K562 (cell line): ENCODE measurements around the gene MAP3K14. TPM values are rescaled to one million over a fixed set of nuclear protein-coding genes. Genes with fewer than 3 reads are reported as not detected.

Experiments used
- ATAC-seq: fragments of 200-7000 bp; cut with Tn5 transposase; 3 replicates; pipeline ENCODE4 v1.9.1; 2020; ENCODE audit warnings: moderate library complexity
- BruUV-seq: library from RNA; stranded (reverse); fragments of 400-500 nt; replicated peaks from 2 replicates; lab custom pipeline; 2021; lab: Mats Ljungman, UMichigan
- CTCF ChIA-PET: fragments of 300-600 bp; formaldehyde crosslinking; extraction: SDS; loops from one replicate; lab custom pipeline; 2021; ENCODE audit warnings: low intra/inter-chr PET ratio; lab: Yijun Ruan, JAX
- POLR2A ChIA-PET: fragments of 300-600, 350-650 bp; sonication (Branson Sonifier 250); formaldehyde crosslinking; extraction: SDS; loops from one replicate; lab custom pipeline; 2021; ENCODE audit warnings: antibody characterized with exemption, inconsistent platforms; lab: Yijun Ruan, JAX
- DNase-seq, 4 experiments: peaks; one replicate each; pipeline versions ENCODE4 v3.0.0 to v3.0.0-alpha.2; 2011 to 2018; ENCODE audit warnings: low spot score in 3 of 4, mixed read lengths in 3 of 4; ENCODE audit errors: extremely low read depth in 1 of 4
- FAIRE-seq: peaks from 2 replicates; lab custom pipeline; 2011; peaks lifted over from hg19 to GRCh38; lab: Jason Lieb, UNC
- H2AFZ ChIP-seq: 2 replicates; pipeline ENCODE4 v1.6.0; 2011; ENCODE audit warnings: low read depth, low read length, control low read depth, inconsistent platforms
- H3K27ac ChIP-seq: fragments of 200-600 bp; 3 replicates; pipeline ENCODE4 v1.8.0; 2011; ENCODE audit warnings: low read depth, mild to moderate bottlenecking, control low read depth, inconsistent platforms, low read length, moderate library complexity, mixed read lengths; ENCODE audit errors: extremely low read depth
- H3K27me3 ChIP-seq, 2 experiments: fragments of 300-600 bp in 1 of 2; 2 replicates in 1 of 2; 3 replicates in 1 of 2; pipeline versions ENCODE4 v1.6.0 to v1.8.0; 2011; ENCODE audit warnings: inconsistent platforms in 2 of 2, low read length in 2 of 2, mild to moderate bottlenecking in 1 of 2, mixed read lengths in 1 of 2, moderate library complexity in 1 of 2; ENCODE audit not compliant: control insufficient read depth in 2 of 2, insufficient read depth in 2 of 2
- H3K36me3 ChIP-seq: fragments of 300-600 bp; 3 replicates; pipeline ENCODE4 v1.8.0; 2011; ENCODE audit warnings: mild to moderate bottlenecking, low read length, inconsistent platforms; ENCODE audit not compliant: control insufficient read depth, insufficient read depth
- H3K4me1 ChIP-seq, 2 experiments: fragments of 200-600 bp in 1 of 2; replicated peaks in 1 of 2; 2 replicates in 1 of 2; 3 replicates in 1 of 2; pipeline versions ENCODE4 v1.5.1 to v1.8.0; 2011; ENCODE audit warnings: inconsistent platforms in 2 of 2, low read length in 2 of 2, mild to moderate bottlenecking in 1 of 2, mixed read lengths in 1 of 2, moderate library complexity in 1 of 2; ENCODE audit not compliant: control insufficient read depth in 2 of 2, insufficient read depth in 2 of 2
- H3K4me2 ChIP-seq: 2 replicates; pipeline ENCODE4 v1.6.1; 2011; ENCODE audit warnings: low read length, control low read depth, inconsistent platforms, mixed read lengths; ENCODE audit not compliant: insufficient read depth
- H3K4me3 ChIP-seq: fragments of 200-600 bp; sonication (generic), shearing (Covaris generic); 2 replicates; pipeline ENCODE4 v1.5.1; 2016; ENCODE audit warnings: control low read depth, inconsistent platforms
- H3K79me2 ChIP-seq: fragments of 200-600 bp; 3 replicates; pipeline ENCODE4 v1.8.0; 2011; ENCODE audit warnings: low read length, inconsistent platforms; ENCODE audit not compliant: control insufficient read depth, insufficient read depth
- H3K9ac ChIP-seq, 2 experiments: 2 replicates each; pipeline versions ENCODE4 v1.6.0 to v1.6.1; 2011; ENCODE audit warnings: low read depth in 2 of 2, low read length in 2 of 2, control low read depth in 1 of 2, inconsistent platforms in 1 of 2, mild to moderate bottlenecking in 1 of 2, mixed read lengths in 1 of 2; ENCODE audit not compliant: insufficient read depth in 1 of 2
- H3K9me1 ChIP-seq: one replicate; pipeline ENCODE4 v1.6.0; 2011; ENCODE audit warnings: inconsistent platforms, mild to moderate bottlenecking, low read length, moderate library complexity; ENCODE audit not compliant: control insufficient read depth, insufficient read depth
- H3K9me3 ChIP-seq: replicated peaks from 2 replicates; pipeline ENCODE4 v1.5.1; 2011; ENCODE audit warnings: low read depth, low read length, inconsistent platforms; ENCODE audit not compliant: control insufficient read depth, insufficient read depth
- H4K20me1 ChIP-seq: replicated peaks from 2 replicates; pipeline ENCODE4 v1.6.1; 2011; ENCODE audit warnings: low read length, inconsistent platforms, mixed read lengths; ENCODE audit not compliant: control insufficient read depth, insufficient read depth
- C11orf30 ChIP-seq: fragments of 450-650 bp; IDR thresholded peaks from 2 replicates; pipeline ENCODE4 v1.6.1; 2016; ENCODE audit warnings: low read depth, mild to moderate bottlenecking
- CBX2 ChIP-seq: fragments of 200-600 bp; sonication (generic); IDR thresholded peaks from one replicate; pipeline ENCODE4 v1.6.1; 2012; ENCODE audit warnings: mild to moderate bottlenecking, low read length, inconsistent platforms; ENCODE audit not compliant: insufficient read depth, poor library complexity, severe bottlenecking
- NR1H2 ChIP-seq: sonication (generic); formaldehyde crosslinking; IDR thresholded peaks from 2 replicates; pipeline ENCODE4 v1.4.0; 2020; ENCODE audit warnings: mild to moderate bottlenecking, missing genetic modification reagents
- ZNF316 ChIP-seq: fragments of 450-650 bp; IDR thresholded peaks from 2 replicates; pipeline ENCODE4 v1.6.1; 2016
- ZNF41 ChIP-seq: fragments of 250-450 bp; sonication (Bioruptor Pico); conservative IDR thresholded peaks from 2 replicates; pipeline ENCODE4 v1.4.0; 2020; ENCODE audit warnings: mild to moderate bottlenecking
- WGBS: fragments of 100-300 bp; shearing (Covaris generic); methylation state at CpG from one replicate; pipeline ENCODE4 v1.1.6; 2016; ENCODE audit warnings: low coverage, mixed read lengths; ENCODE audit not compliant: insufficient coverage; ENCODE audit errors: missing lambda C conversion rate; 5-methylcytosine and 5-hydroxymethylcytosine counted together
- in situ Hi-C: fragments of 300-500 bp; cut with MboI; formaldehyde crosslinking; loops from 4 replicates; pipeline ENCODE4 v1.15.0; 2018; ENCODE audit warnings: inconsistent platforms, mixed read lengths
- intact Hi-C: fragments of 100-400 bp; cut with micrococcal nuclease; formaldehyde crosslinking; loops from 2 replicates; pipeline ENCODE4 v1.14.2; 2022
- polyA plus RNA-seq, 8 experiments: library from polyadenylated mRNA; depleted of rRNA in 4 of 8; stranded (reverse) in 5 of 8; unstranded in 3 of 8; fragments of >200 nt; fragmentation: Nextera tagmentation in 2 of 8; fragmentation: Illumina TruSeq in 1 of 8; extraction: Ambion mirVana in 2 of 8; extraction: Trizol in 1 of 8; gene quantifications; 2 replicates each; pipeline versions ENCODE4 v1.2.1 to v1.2.3, GENCODE V29; 2011 to 2014; ENCODE audit warnings: inconsistent platforms in 1 of 8, missing spikeins in 1 of 8
- total RNA-seq, 7 experiments: library from RNA; depleted of rRNA in 6 of 7; stranded (reverse); fragments of >200 nt in 6 of 7; fragmentation: Illumina TruSeq in 2 of 7; extraction: Trizol in 2 of 7; gene quantifications; 2 replicates each; pipeline versions ENCODE4 v1.2.1 to v1.2.3, GENCODE V29; 2011 to 2021; ENCODE audit warnings: low replicate concordance in 1 of 7
- TF ChIP-seq, protein P1 (sequence below): fragments of 250-450 bp; sonication (Bioruptor Pico); IDR thresholded peaks from 2 replicates; pipeline ENCODE4 v1.4.0; 2020
- TF ChIP-seq, protein P2 (sequence below), 3 experiments: fragments of 200-800 bp in 1 of 3; fragments of 250-450 bp in 1 of 3; fragments of 450-650 bp in 1 of 3; sonication (Bioruptor Pico) in 1 of 3; sonication (Bioruptor generic) in 1 of 3; formaldehyde crosslinking in 1 of 3; IDR thresholded peaks; 2 replicates each; pipeline versions ENCODE4 v1.6.1 to v1.8.0; 2016 to 2022; ENCODE audit warnings: mild to moderate bottlenecking in 2 of 3, missing genetic modification characterization in 2 of 3, missing compliant biosample characterization in 1 of 3, moderate library complexity in 1 of 3

MAP3K14 gene
- total and polyA plus RNA-seq, 9 of the 15 experiments (the other 6 are each of a cell fraction or from before 2014, with no cell fraction given) = 0.45 to 8.7 (median 3.2) TPM

DNA sequence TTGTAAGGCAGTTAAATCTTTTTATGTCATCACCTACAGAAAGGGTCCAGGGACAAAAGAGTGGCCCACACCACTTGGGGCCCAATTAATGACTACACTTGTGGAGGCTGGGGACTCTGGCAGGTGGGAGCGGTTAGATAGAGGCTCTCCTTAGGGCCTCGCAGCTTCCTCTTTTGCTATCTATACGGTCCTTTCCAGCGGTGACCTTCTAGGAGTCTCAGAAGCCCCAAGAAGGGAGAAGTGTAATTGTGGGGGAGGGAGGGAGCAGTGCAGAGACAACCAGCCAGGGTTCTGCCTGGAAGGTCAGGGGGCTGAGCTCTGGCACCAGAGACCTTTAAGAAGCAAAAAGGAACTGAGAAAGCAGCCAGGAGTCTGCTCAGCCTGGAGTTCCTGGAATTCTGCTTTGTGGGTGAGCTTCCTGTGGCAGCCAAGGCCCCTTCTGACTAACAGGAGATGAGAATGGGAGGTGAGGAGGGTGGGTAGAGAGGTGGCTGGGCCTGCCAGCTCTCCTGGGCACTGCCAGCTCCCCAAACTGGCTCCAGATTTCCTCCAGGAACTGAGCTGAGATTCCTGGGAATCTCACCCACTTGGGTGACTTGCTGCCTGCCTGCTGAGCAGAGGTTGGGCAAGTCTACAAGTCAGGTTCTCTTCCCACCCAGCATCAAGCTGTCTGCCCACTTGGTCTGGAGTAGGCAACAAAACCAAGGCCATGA lies 16.3 kb upstream of the MAP3K14 start (continued):
- TF ChIP-seq, protein P1, sequence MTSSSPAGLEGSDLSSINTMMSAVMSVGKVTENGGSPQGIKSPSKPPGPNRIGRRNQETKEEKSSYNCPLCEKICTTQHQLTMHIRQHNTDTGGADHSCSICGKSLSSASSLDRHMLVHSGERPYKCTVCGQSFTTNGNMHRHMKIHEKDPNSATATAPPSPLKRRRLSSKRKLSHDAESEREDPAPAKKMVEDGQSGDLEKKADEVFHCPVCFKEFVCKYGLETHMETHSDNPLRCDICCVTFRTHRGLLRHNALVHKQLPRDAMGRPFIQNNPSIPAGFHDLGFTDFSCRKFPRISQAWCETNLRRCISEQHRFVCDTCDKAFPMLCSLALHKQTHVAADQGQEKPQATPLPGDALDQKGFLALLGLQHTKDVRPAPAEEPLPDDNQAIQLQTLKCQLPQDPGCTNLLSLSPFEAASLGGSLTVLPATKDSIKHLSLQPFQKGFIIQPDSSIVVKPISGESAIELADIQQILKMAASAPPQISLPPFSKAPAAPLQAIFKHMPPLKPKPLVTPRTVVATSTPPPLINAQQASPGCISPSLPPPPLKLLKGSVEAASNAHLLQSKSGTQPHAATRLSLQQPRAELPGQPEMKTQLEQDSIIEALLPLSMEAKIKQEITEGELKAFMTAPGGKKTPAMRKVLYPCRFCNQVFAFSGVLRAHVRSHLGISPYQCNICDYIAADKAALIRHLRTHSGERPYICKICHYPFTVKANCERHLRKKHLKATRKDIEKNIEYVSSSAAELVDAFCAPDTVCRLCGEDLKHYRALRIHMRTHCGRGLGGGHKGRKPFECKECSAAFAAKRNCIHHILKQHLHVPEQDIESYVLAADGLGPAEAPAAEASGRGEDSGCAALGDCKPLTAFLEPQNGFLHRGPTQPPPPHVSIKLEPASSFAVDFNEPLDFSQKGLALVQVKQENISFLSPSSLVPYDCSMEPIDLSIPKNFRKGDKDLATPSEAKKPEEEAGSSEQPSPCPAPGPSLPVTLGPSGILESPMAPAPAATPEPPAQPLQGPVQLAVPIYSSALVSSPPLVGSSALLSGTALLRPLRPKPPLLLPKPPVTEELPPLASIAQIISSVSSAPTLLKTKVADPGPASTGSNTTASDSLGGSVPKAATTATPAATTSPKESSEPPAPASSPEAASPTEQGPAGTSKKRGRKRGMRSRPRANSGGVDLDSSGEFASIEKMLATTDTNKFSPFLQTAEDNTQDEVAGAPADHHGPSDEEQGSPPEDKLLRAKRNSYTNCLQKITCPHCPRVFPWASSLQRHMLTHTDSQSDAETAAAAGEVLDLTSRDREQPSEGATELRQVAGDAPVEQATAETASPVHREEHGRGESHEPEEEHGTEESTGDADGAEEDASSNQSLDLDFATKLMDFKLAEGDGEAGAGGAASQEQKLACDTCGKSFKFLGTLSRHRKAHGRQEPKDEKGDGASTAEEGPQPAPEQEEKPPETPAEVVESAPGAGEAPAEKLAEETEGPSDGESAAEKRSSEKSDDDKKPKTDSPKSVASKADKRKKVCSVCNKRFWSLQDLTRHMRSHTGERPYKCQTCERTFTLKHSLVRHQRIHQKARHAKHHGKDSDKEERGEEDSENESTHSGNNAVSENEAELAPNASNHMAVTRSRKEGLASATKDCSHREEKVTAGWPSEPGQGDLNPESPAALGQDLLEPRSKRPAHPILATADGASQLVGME (CRISPR knock-in tag) = no peak
- TF ChIP-seq ZNF41 (CRISPR knock-in tag) = 0 out of 2 replicates have a peak, but pooled peaks have one; percentile 32

DNA sequence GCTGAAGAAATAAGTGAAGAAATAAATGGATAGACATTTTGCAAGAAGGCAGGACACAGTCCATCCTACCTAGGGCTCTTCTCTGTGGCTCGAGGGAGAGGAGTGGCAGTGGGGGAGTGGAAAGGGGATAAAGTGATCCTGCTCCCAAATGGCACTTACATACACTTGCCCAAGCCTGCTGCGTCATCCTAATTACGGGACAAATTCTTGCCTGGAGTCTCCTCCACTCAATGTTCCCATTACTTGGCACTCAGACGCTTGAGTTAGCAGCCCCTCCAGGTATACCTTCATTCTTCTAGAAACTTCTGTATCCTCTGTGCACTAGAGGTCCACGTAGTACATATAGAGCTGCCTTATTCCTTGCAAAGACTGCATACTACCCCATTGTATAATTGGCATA lies 15.7 kb upstream of the MAP3K14 start:
- POLR2A ChIA-PET = interaction anchor here (0.6 to 2.4 kb wide), 5 partner anchors 13 to 184 kb away, joined by 3 to 12 read pairs (median 5); partner anchors contain the start of genes HEXIM1 and HEXIM2
- Histone ChIP-seq H3K79me2 (peaks cover 4% of the 10 kb centered on the region; the same call in 2 of the 3 replicates), H4K20me1 (no peaks in the 10 kb centered on the region), H2AFZ (peak overlapping the region; percentile 63), H3K27me3 (no peaks in the 10 kb centered on the region), H3K9ac (0 out of 4 replicates have a peak overlapping the region, but pooled peaks of 1 of the 2 experiments have one; percentile 21), H3K36me3 (no peaks in the 10 kb centered on the region), H3K4me2 (peak overlapping the region; percentile 70), H3K9me1 (no peaks in the 10 kb centered on the region), H3K27ac (peak overlapping the region; percentile 86), H3K4me3 (no peak overlapping the region), H3K4me1 (peaks cover 46 to 48% of the 10 kb centered on the region in 2 experiments), H3K9me3 (no peaks in the 10 kb centered on the region)
- no peak for DNase-seq
- 0% methylated on average over 5 of the region's 5 CpGs for WGBS
- CTCF ChIA-PET = no interaction called here
- intact Hi-C loops = loop anchor here (2.0 kb wide), 1 partner anchor 16 kb away; the partner anchor contains the start of gene MAP3K14
- no TSS peak for BruUV-seq
- peak; percentile 5; the same call in 2 of the 3 replicates for ATAC-seq
- in situ Hi-C loops = no loop called here
- no peak for FAIRE-seq
- peak; percentile 62 for TF ChIP-seq C11orf30
- TF ChIP-seq NR1H2 (CRISPR knock-in tag) = no peak
- no peak for TF ChIP-seq CBX2
- peak; percentile 24; the same call in 1 of the 2 replicates for TF ChIP-seq ZNF316
- TF ChIP-seq, protein P2, sequence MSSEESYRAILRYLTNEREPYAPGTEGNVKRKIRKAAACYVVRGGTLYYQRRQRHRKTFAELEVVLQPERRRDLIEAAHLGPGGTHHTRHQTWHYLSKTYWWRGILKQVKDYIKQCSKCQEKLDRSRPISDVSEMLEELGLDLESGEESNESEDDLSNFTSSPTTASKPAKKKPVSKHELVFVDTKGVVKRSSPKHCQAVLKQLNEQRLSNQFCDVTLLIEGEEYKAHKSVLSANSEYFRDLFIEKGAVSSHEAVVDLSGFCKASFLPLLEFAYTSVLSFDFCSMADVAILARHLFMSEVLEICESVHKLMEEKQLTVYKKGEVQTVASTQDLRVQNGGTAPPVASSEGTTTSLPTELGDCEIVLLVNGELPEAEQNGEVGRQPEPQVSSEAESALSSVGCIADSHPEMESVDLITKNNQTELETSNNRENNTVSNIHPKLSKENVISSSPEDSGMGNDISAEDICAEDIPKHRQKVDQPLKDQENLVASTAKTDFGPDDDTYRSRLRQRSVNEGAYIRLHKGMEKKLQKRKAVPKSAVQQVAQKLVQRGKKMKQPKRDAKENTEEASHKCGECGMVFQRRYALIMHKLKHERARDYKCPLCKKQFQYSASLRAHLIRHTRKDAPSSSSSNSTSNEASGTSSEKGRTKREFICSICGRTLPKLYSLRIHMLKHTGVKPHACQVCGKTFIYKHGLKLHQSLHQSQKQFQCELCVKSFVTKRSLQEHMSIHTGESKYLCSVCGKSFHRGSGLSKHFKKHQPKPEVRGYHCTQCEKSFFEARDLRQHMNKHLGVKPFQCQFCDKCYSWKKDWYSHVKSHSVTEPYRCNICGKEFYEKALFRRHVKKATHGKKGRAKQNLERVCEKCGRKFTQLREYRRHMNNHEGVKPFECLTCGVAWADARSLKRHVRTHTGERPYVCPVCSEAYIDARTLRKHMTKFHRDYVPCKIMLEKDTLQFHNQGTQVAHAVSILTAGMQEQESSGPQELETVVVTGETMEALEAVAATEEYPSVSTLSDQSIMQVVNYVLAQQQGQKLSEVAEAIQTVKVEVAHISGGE (CRISPR knock-in tag; IDR thresholded peaks at IDR 0.05) = no peak
